ENCODE measurements around the gene PEX7. TPM values are rescaled to one million over a fixed set of nuclear protein-coding genes. Genes with fewer than 3 reads are reported as not detected.

Gene PEX7
- total RNA-seq, 6 experiments from 2014 or later: 4.8 to 8.7 (median 5.2) TPM

DNA sequence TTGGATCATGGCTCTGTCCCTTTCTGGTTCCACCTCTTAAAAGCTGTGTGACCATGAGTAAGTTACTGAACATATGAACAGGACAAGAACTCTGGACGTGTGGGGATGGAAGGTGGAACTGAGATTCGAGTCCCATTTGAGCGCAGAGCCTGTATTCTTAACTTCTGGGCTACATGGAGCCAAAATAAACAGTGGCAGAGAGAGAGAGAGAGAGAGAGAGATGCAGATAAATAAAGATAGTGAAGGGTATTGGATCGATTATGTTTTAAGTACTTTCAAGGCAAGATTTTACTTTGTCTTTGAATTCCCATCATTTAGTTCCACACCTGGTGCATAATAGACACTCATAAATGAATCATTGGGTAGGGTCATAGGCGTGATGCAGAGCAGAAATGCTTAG lies 139.5 kb downstream of the PEX7 start:
- 50% methylated on average over 5 of the region's 5 CpGs for WGBS (ENCODE audit: insufficient coverage, low coverage, low lambda C conversion rate, missing lambda C conversion rate)
- no peak for DNase-seq
- H3K4me1 ChIP-seq: peaks cover 0 to 4% (median 0%) of the 10 kb centered on the region in 4 donors
- TF ChIP-seq, protein P1, sequence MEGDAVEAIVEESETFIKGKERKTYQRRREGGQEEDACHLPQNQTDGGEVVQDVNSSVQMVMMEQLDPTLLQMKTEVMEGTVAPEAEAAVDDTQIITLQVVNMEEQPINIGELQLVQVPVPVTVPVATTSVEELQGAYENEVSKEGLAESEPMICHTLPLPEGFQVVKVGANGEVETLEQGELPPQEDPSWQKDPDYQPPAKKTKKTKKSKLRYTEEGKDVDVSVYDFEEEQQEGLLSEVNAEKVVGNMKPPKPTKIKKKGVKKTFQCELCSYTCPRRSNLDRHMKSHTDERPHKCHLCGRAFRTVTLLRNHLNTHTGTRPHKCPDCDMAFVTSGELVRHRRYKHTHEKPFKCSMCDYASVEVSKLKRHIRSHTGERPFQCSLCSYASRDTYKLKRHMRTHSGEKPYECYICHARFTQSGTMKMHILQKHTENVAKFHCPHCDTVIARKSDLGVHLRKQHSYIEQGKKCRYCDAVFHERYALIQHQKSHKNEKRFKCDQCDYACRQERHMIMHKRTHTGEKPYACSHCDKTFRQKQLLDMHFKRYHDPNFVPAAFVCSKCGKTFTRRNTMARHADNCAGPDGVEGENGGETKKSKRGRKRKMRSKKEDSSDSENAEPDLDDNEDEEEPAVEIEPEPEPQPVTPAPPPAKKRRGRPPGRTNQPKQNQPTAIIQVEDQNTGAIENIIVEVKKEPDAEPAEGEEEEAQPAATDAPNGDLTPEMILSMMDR (IDR thresholded peaks at IDR 0.05): no peak
- TF ChIP-seq POLR2A (IDR thresholded peaks at IDR 0.05): no peak
- H3K9me3 ChIP-seq: no peaks in the 10 kb centered on the region
- no peaks in the 10 kb centered on the region for H3K36me3 ChIP-seq
- ATAC-seq: no peak
- no peak overlapping the region for H3K4me3 ChIP-seq
- no peak overlapping the region for H3K27ac ChIP-seq
- intact Hi-C loops (cut with DNase I): no loop called here
- no peaks in the 10 kb centered on the region for H3K27me3 ChIP-seq

DNA sequence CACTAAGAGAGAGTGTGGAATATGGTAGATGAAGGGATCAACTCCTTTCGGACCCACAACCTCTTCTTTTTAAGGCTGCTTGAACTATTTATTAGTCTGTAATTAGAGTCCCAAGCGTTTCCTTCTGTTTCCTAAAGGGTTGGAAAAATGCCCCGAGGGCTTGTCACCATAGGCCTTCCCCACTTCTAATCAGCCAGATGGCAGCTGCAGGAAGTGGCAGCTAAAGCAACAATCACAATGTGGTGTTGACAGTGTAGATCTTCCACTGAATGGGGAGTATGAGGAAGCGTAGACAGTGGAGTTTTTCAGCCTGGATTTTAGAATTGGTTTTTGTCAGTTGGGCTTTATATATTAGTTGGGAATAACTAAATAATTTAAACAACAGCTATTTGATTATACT lies 140.3 kb downstream of the PEX7 start:
- no peak for DNase-seq
- no peaks in the 10 kb centered on the region for H3K9me3 ChIP-seq
- no peaks in the 10 kb centered on the region for H3K27me3 ChIP-seq
- intact Hi-C loops (cut with DNase I): no loop called here
- no peak overlapping the region for H3K27ac ChIP-seq
- TF ChIP-seq, protein P1 (IDR thresholded peaks at IDR 0.05): no peak
- TF ChIP-seq POLR2A (IDR thresholded peaks at IDR 0.05): no peak
- no peaks in the 10 kb centered on the region for H3K36me3 ChIP-seq
- H3K4me3 ChIP-seq: no peak overlapping the region
- no peak for ATAC-seq
- WGBS (ENCODE audit: insufficient coverage, low coverage, low lambda C conversion rate, missing lambda C conversion rate): 45% methylated on average over 4 of the region's 4 CpGs
- H3K4me1 ChIP-seq: peaks cover 0 to 4% (median 0%) of the 10 kb centered on the region in 4 donors

DNA sequence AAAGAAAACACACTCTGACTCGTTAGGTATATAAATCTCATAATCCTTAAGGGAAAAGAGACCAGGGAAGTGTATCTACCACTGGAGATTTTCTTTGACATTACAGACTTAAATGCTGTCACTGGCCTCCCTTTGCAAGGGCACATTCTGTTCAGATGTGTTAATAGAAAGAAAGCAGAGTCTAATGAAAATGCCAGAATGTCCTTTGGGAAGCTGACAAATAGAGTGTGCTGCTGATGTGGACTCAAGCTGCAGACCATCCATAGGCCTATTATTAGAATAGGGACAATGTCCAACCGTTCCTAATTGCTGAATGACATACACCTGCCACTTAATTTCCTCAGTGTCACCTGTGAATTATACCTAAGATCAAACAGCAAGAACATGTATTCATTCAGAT lies 140.9 kb downstream of the PEX7 start:
- no peak overlapping the region for H3K4me3 ChIP-seq
- intact Hi-C loops (cut with DNase I): no loop called here
- no peaks in the 10 kb centered on the region for H3K27me3 ChIP-seq
- H3K9me3 ChIP-seq: no peaks in the 10 kb centered on the region
- TF ChIP-seq, protein P1 (IDR thresholded peaks at IDR 0.05): no peak
- no peak for TF ChIP-seq POLR2A (IDR thresholded peaks at IDR 0.05)
- H3K4me1 ChIP-seq: peaks cover 0 to 4% (median 0%) of the 10 kb centered on the region in 4 donors
- no peaks in the 10 kb centered on the region for H3K36me3 ChIP-seq
- WGBS (ENCODE audit: insufficient coverage, low coverage, low lambda C conversion rate, missing lambda C conversion rate): 49% methylated on average over 2 of the region's 2 CpGs
- ATAC-seq (no peak), DNase-seq (no peak)
- H3K27ac ChIP-seq: no peak overlapping the region

Small RNAs within 50 kb of the gene (small RNA-seq; reads per million reads assigned to genes)
- 0 reads per million in 2 experiments for gene RF00019
- gene RF00443: 0 reads per million in 2 experiments

Other genes starting within 250 kb of the PEX7 start
- gene MAP3K5, start 30.1 kb upstream of the PEX7 start, total RNA-seq: 10 to 100 TPM in 1 of 6 experiments, 1 to 10 TPM in 5; 5.0 to 10.4 (median 6.9) TPM
- not detected for gene SLC35D3, start 99.7 kb downstream of the PEX7 start, total RNA-seq
- gene IL20RA, start 222.4 kb downstream of the PEX7 start, total RNA-seq: under 1 TPM; 0.06 to 0.70 (median 0.12) TPM